Fibroblast of peridontal ligament (primary cell): ENCODE results near the gene EPS15.

Experiments used
- DNase-seq: peaks from one replicate; pipeline ENCODE4 v3.0.0-alpha.2; 2010; ENCODE audit errors: extremely low read depth

The EPS15 gene

GRCh38 chr1:51316113-51316845, 202.8 kb downstream of the EPS15 start:
- no peak for DNase-seq

GRCh38 chr1:51314974-51315373, 204.1 kb downstream of the EPS15 start:
- DNase-seq: no peak

DNA sequence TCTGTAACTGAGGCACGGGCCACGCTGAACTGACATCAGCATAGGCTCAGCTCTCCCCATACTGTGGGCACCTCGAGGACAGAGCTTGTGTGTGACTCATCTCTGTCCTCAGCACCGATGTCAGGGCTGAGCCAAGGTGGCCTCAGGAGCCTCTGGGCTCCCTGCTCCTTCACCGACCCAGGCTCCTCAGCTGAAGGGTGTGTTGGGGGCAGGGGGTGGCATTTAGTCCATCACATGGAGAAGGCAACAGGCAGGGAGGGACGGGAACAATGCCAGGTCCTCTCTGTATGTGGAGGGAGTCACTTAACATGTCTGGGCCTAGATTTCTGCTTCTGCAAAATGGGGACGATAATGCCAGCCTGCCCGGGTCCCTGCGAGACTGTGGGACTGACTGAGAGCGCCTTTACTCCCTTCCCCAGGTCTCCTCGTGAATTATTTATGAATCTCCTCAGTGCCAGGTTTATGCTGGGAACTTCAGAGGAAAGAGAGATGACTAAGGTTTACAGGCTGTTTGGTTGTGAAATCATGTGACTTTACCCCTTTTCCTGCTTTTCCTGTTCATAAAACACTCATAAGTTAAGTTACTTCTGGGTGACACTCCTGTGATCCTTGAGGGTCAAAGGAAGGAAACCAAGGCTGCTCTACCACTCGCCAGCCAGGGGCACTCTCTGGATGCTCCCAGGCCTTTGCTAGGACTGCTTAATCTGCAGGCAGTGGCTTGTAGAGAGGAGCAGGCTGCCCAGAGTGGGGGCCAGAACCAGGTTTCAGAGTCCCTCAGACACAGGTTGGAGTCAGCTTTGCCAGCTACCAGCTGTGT, 204.9 kb downstream of the EPS15 start:
- peak; percentile 77 for DNase-seq

DNA sequence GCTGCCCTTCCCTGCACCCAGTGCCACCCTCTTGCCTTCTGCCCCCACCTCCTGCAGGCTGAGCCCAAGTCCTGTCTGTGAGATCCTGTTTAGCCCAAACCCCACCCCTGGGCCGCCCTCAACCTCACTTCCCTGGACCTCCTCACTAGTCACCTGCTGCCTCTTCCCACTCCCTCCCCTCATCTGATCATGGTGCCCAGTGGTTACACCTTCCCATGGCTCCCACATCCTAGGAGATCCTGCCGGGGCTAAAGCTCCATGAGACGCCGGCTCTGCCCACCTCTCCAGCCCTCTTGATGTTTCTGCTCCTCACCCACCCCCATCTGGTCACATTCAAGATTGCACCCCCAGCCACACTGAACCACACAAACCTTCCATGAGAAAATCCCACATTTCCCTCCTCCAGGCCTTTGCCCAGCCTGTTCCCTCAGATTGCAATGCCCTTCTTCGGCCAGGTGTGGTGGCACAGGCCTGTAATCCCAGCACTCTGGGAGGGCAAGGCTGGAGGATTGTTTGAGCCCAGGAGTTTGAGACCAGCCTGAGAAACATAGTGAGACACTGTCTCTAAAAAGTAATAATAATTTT, 205.7 kb downstream of the EPS15 start:
- no peak for DNase-seq

- no peak for DNase-seq
Measured at GRCh38 chr1:51312718-51313117, 206.3 kb downstream of the EPS15 start.

GRCh38 chr1:51311826-51312225, 207.2 kb downstream of the EPS15 start:
- DNase-seq: no peak

DNA sequence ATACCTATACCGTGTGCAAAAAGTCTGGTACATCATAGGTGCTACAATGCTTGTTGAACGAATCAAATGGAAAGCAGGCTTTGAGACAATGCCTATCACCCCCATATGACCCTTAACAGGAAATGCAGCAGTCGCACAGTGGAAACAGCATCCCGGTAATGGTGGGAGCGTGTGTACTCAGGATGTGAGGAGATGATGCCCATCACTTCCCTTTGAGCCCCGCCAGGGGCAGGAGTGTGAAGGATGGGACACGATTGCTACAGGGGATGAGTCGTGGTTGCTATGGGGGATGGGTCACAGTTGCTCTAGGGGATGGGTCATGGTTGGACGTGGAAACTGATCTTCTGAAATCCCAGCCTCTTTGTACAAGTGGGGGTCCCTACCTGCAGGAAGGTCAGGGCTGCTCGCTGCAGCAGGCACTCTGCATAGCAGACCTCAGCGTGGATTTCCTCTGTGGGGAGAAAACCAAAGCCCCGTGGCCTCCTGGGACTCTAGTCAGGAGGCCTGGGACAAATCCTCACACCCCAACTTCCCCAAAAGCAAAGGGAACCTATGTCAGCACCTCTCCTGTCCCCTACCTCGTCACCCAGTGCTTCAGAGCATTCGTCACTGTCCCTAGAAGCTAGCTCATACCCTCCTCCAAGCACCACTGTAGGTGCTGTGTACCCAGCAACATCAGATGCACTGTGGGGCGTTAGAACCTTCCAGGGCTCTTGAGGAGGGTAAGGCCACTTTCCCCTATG, 208.0 kb downstream of the EPS15 start:
- no peak for DNase-seq

- no peak for DNase-seq
Measured at GRCh38 chr1:51309291-51309690, 209.8 kb downstream of the EPS15 start.

GRCh38 chr1:51308636-51309035, 210.4 kb downstream of the EPS15 start:
- DNase-seq: no peak

DNA sequence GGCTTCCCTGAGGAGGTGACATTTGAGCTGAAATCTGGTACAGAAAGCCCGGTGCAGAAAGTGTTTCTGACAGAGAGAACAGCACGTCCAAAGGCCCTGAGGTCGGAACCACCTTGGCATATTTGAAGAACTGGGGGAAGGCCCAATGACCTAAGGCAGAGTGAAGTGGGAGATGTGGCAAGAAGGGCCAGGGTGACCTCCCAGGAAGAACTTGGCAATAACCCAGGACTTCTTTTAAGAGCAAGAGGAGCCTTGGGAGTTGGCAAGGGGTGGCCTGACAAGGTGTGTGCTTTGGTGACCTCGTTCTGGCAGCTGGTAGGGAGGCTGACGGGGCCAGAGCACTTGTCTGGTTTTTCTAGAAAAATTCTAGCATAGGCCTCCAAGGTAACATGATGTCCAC, 212.1 kb downstream of the EPS15 start:
- no peak for DNase-seq

- DNase-seq: no peak
Measured at GRCh38 chr1:51305371-51305823, 213.7 kb downstream of the EPS15 start.

DNA sequence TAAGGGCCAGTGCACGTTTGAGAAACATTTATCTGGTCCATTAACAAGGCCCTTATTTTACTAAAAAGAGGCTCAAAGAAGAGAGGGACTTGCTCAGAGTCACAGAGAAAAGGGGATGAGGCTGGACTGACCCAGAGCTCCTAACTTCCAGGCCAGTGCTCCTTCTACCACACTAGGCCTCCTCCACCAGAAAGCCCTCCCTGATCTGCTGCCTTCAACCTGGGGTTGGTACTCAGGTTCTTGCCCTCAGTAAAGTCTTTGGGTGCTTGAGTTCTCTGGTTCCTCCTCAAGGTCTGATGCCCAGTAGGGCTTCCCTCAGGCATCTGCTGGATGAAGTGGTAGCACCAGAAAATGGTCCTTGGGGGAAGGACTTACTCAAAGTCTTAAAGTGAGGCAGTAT, 214.7 kb downstream of the EPS15 start:
- DNase-seq: no peak
